Measurements from ENCODE around the gene MS4A10. TPM values are rescaled to one million over a fixed set of nuclear protein-coding genes. Genes with fewer than 3 reads are reported as not detected.
"Not testable (repeated sequence)": the region's sequence is repeated elsewhere in the genome, so short reads cannot be mapped to it uniquely, and the experiment has no call there.

Gene MS4A10
- total RNA-seq, 2 donors from 2014 or later: not detected

GRCh38 chr11:60758671-60759070 lies 26.5 kb upstream of the MS4A10 start:
- not testable (repeated sequence) for H3K27ac Mint-ChIP-seq; H3K36me3 Mint-ChIP-seq; H3K4me3 Mint-ChIP-seq; H3K4me1 Mint-ChIP-seq (ENCODE audit: low read depth in 2 of 2); DNase-seq (ENCODE audit: low spot score); H3K9me3 Mint-ChIP-seq; ATAC-seq
- H3K27me3 Mint-ChIP-seq: peaks cover 19 to 33% of the 10 kb centered on the region in 2 donors

- H3K27me3 Mint-ChIP-seq: peaks cover 19 to 42% of the 10 kb centered on the region in 2 donors
- H3K9me3 Mint-ChIP-seq; H3K4me3 Mint-ChIP-seq; ATAC-seq; H3K4me1 Mint-ChIP-seq (ENCODE audit: low read depth in 2 of 2); H3K36me3 Mint-ChIP-seq; H3K27ac Mint-ChIP-seq; DNase-seq (ENCODE audit: low spot score): not testable (repeated sequence)
These were observed 25.5 kb upstream of the MS4A10 start for GRCh38 chr11:60759438-60760225.

GRCh38 chr11:60761436-60762190 lies 23.5 kb upstream of the MS4A10 start:
- H3K36me3 Mint-ChIP-seq: no peaks in the 10 kb centered on the region

GRCh38 chr11:60762851-60763691 lies 22.1 kb upstream of the MS4A10 start:
- no peak overlapping the region for H3K4me3 Mint-ChIP-seq
- ATAC-seq (no peak), DNase-seq (ENCODE audit: low spot score) (no peak)
- no peaks in the 10 kb centered on the region for H3K4me1 Mint-ChIP-seq (ENCODE audit: low read depth in 2 of 2)
- no peaks in the 10 kb centered on the region for H3K36me3 Mint-ChIP-seq
- no peaks in the 10 kb centered on the region for H3K9me3 Mint-ChIP-seq
- H3K27me3 Mint-ChIP-seq: peaks cover 19 to 48% of the 10 kb centered on the region in 2 donors
- no peak overlapping the region for H3K27ac Mint-ChIP-seq

More at GRCh38 chr11:60761436-60762190, 23.5 kb upstream of the MS4A10 start:
- no peaks in the 10 kb centered on the region for H3K4me1 Mint-ChIP-seq (ENCODE audit: low read depth in 2 of 2)
- no peak overlapping the region for H3K4me3 Mint-ChIP-seq
- H3K27ac Mint-ChIP-seq: no peak overlapping the region
- DNase-seq (ENCODE audit: low spot score) (no peak), ATAC-seq (no peak)
- H3K27me3 Mint-ChIP-seq: peaks cover 16 to 47% of the 10 kb centered on the region in 2 donors
- no peaks in the 10 kb centered on the region for H3K9me3 Mint-ChIP-seq

- Mint-ChIP-seq H3K36me3 (no peaks in the 10 kb centered on the region), H3K27ac (no peak overlapping the region), H3K27me3 (peaks cover 24 to 50% of the 10 kb centered on the region in 2 donors), H3K4me3 (no peak overlapping the region), H3K9me3 (no peaks in the 10 kb centered on the region), H3K4me1 (ENCODE audit: low read depth in 2 of 2) (no peaks in the 10 kb centered on the region)
- ATAC-seq: no peak
- no peak for DNase-seq (ENCODE audit: low spot score)
These were observed 21.3 kb upstream of the MS4A10 start for GRCh38 chr11:60763692-60764369.

GRCh38 chr11:60764879-60765278 lies 20.3 kb upstream of the MS4A10 start:
- no peaks in the 10 kb centered on the region for H3K9me3 Mint-ChIP-seq
- peaks cover 20 to 42% of the 10 kb centered on the region in 2 donors for H3K27me3 Mint-ChIP-seq
- DNase-seq (ENCODE audit: low spot score) (no peak), ATAC-seq (no peak)
- no peaks in the 10 kb centered on the region for H3K4me1 Mint-ChIP-seq (ENCODE audit: low read depth in 2 of 2)
- no peak overlapping the region for H3K4me3 Mint-ChIP-seq
- H3K27ac Mint-ChIP-seq: no peak overlapping the region
- no peaks in the 10 kb centered on the region for H3K36me3 Mint-ChIP-seq

- H3K27me3 Mint-ChIP-seq: peaks cover 15 to 37% of the 10 kb centered on the region in 2 donors
- no peak for ATAC-seq
- no peaks in the 10 kb centered on the region for H3K4me1 Mint-ChIP-seq (ENCODE audit: low read depth in 2 of 2)
- no peak for DNase-seq (ENCODE audit: low spot score)
- H3K9me3 Mint-ChIP-seq: no peaks in the 10 kb centered on the region
- no peak overlapping the region for H3K4me3 Mint-ChIP-seq
- no peak overlapping the region for H3K27ac Mint-ChIP-seq
- no peaks in the 10 kb centered on the region for H3K36me3 Mint-ChIP-seq
These were observed 19.8 kb upstream of the MS4A10 start for GRCh38 chr11:60765355-60765754.

GRCh38 chr11:60766547-60766946 lies 18.6 kb upstream of the MS4A10 start:
- no peaks in the 10 kb centered on the region for H3K9me3 Mint-ChIP-seq
- DNase-seq (ENCODE audit: low spot score) (no peak), ATAC-seq (no peak)
- H3K36me3 Mint-ChIP-seq: no peaks in the 10 kb centered on the region
- no peak overlapping the region for H3K4me3 Mint-ChIP-seq
- H3K4me1 Mint-ChIP-seq (ENCODE audit: low read depth in 2 of 2): no peaks in the 10 kb centered on the region
- peaks cover 11 to 31% of the 10 kb centered on the region in 2 donors for H3K27me3 Mint-ChIP-seq
- no peak overlapping the region for H3K27ac Mint-ChIP-seq

GRCh38 chr11:60767388-60767811 lies 17.7 kb upstream of the MS4A10 start:
- ATAC-seq (peak in 1 of 2 donors; percentile 4), DNase-seq (ENCODE audit: low spot score) (no peak)
- no peak overlapping the region for H3K27ac Mint-ChIP-seq
- H3K9me3 Mint-ChIP-seq: no peaks in the 10 kb centered on the region
- peaks cover 11 to 35% of the 10 kb centered on the region in 2 donors for H3K27me3 Mint-ChIP-seq
- no peak overlapping the region for H3K4me3 Mint-ChIP-seq
- no peaks in the 10 kb centered on the region for H3K36me3 Mint-ChIP-seq
- no peaks in the 10 kb centered on the region for H3K4me1 Mint-ChIP-seq (ENCODE audit: low read depth in 2 of 2)

- H3K36me3 Mint-ChIP-seq: no peaks in the 10 kb centered on the region
- H3K4me3 Mint-ChIP-seq: no peak overlapping the region
- ATAC-seq: no peak
- H3K27ac Mint-ChIP-seq: no peak overlapping the region
- H3K9me3 Mint-ChIP-seq: no peaks in the 10 kb centered on the region
- no peak for DNase-seq (ENCODE audit: low spot score)
- H3K27me3 Mint-ChIP-seq: peaks cover 11 to 35% of the 10 kb centered on the region in 2 donors
- H3K4me1 Mint-ChIP-seq (ENCODE audit: low read depth in 2 of 2): no peaks in the 10 kb centered on the region
These were observed 16.9 kb upstream of the MS4A10 start for GRCh38 chr11:60768202-60768601.

- ATAC-seq (no peak), DNase-seq (ENCODE audit: low spot score) (no peak)
- H3K4me3 Mint-ChIP-seq: no peak overlapping the region
- no peaks in the 10 kb centered on the region for H3K9me3 Mint-ChIP-seq
- H3K27ac Mint-ChIP-seq: no peak overlapping the region
- H3K4me1 Mint-ChIP-seq (ENCODE audit: low read depth in 2 of 2): no peaks in the 10 kb centered on the region
- peaks cover 11 to 29% of the 10 kb centered on the region in 2 donors for H3K27me3 Mint-ChIP-seq
- H3K36me3 Mint-ChIP-seq: no peaks in the 10 kb centered on the region
These were observed 15.9 kb upstream of the MS4A10 start for GRCh38 chr11:60769273-60769672.

- Mint-ChIP-seq H3K27me3 (peaks cover 11 to 26% of the 10 kb centered on the region in 2 donors), H3K4me3 (no peak overlapping the region), H3K27ac (no peak overlapping the region), H3K36me3 (no peaks in the 10 kb centered on the region), H3K4me1 (ENCODE audit: low read depth in 2 of 2) (peaks cover 0 to 5% of the 10 kb centered on the region in 2 donors), H3K9me3 (no peaks in the 10 kb centered on the region)
- no peak for DNase-seq (ENCODE audit: low spot score)
- peak in 1 of 2 donors; percentile 11 for ATAC-seq
These were observed 15.3 kb upstream of the MS4A10 start for GRCh38 chr11:60769811-60770210.

- ATAC-seq (no peak), DNase-seq (ENCODE audit: low spot score) (no peak)
- Mint-ChIP-seq H3K4me3 (no peak overlapping the region), H3K27ac (no peak overlapping the region), H3K36me3 (no peaks in the 10 kb centered on the region), H3K27me3 (peaks cover 11 to 25% of the 10 kb centered on the region in 2 donors), H3K9me3 (no peaks in the 10 kb centered on the region), H3K4me1 (ENCODE audit: low read depth in 2 of 2) (peaks cover 0 to 8% of the 10 kb centered on the region in 2 donors)
These were observed 14.0 kb upstream of the MS4A10 start for GRCh38 chr11:60771146-60771545.

All from natural killer cell treated with Interleukin-12 subunit alpha and Interleukin-12 subunit beta and Interleukin-15 and Interleukin-18, amount 100 ng/mL, for 72 hours (primary cell).